HCT116 (cell line): ENCODE data around the gene USP24. TPM values are rescaled to one million over a fixed set of nuclear protein-coding genes. Genes with fewer than 3 reads are reported as not detected.

Source experiments
- ATAC-seq: fragments of 200-7000 bp; cut with Tn5 transposase; 2 replicates; pipeline ENCODE4 v1.9.1; 2020; ENCODE audit warnings: mild to moderate bottlenecking, moderate library complexity
- BruUV-seq: library from RNA; stranded (reverse); fragments of 400-500 nt; replicated peaks from 2 replicates; lab custom pipeline; 2021; lab: Mats Ljungman, UMichigan
- CTCF ChIA-PET: fragments of 300-600 bp; sonication (Branson Sonifier 250); formaldehyde crosslinking; loops from one replicate; lab custom pipeline; 2021; ENCODE audit warnings: antibody characterized with exemption; lab: Charles Lee
- POLR2A ChIA-PET: fragments of 300-600, 350-600 bp; sonication (Branson Sonifier 250); formaldehyde crosslinking; loops from one replicate; lab custom pipeline; 2021; ENCODE audit warnings: antibody characterized with exemption; lab: Charles Lee
- RAD21 ChIA-PET, 2 experiments: fragments of 300-600 bp; sonication (Branson Sonifier 250); formaldehyde crosslinking; loops; one replicate each; lab custom pipeline; 2023; ENCODE audit warnings: low total read pairs in 2 of 2; ENCODE audit not compliant: uncharacterized antibody in 2 of 2, unreplicated experiment in 2 of 2, low non-redundant PET in 1 of 2; lab: Charles Lee
- DNase-seq: peaks from one replicate; pipeline ENCODE4 v3.0.0-alpha.2; 2010; ENCODE audit warnings: low read depth, low spot score
- H2AFZ ChIP-seq: fragments of 200-600 bp; shearing (Covaris generic), sonication (generic); 2 replicates; pipeline ENCODE4 v1.6.1; 2017; ENCODE audit warnings: low read depth, mixed run types, mixed read lengths, antibody characterized with exemption, low read length; ENCODE audit not compliant: poor library complexity, severe bottlenecking
- H3K27ac ChIP-seq: 2 replicates; pipeline ENCODE4 v1.5.1; 2012; ENCODE audit warnings: low read depth, low read length
- H3K27me3 ChIP-seq: fragments of 200-600 bp; sonication (generic); 2 replicates; pipeline ENCODE4 v1.6.1; 2016; ENCODE audit warnings: mixed run types, low read length, mixed read lengths; ENCODE audit not compliant: insufficient read depth
- H3K36me3 ChIP-seq, 2 experiments: fragments of 200-500 bp in 1 of 2; fragments of 200-600 bp in 1 of 2; sonication (Bioruptor generic) in 1 of 2; sonication (generic) in 1 of 2; 2 replicates each; pipeline versions ENCODE4 v1.5.1 to v1.6.1; 2014 to 2016; ENCODE audit warnings: low read length in 2 of 2, inconsistent platforms in 1 of 2, mixed read lengths in 1 of 2, mixed run types in 1 of 2; ENCODE audit not compliant: insufficient read depth in 2 of 2, control insufficient read depth in 1 of 2
- H3K4me1 ChIP-seq, 2 experiments: fragments of 200-600 bp in 1 of 2; sonication (generic) in 1 of 2; 2 replicates each; pipeline versions ENCODE4 v1.5.1 to v1.6.1; 2012 to 2017; ENCODE audit warnings: low read length in 2 of 2, inconsistent platforms in 1 of 2, mild to moderate bottlenecking in 1 of 2, mixed read lengths in 1 of 2, mixed run types in 1 of 2, moderate library complexity in 1 of 2; ENCODE audit not compliant: insufficient read depth in 2 of 2, control insufficient read depth in 1 of 2
- H3K4me2 ChIP-seq: fragments of 200-600 bp; sonication (generic); 2 replicates; pipeline ENCODE4 v1.6.1; 2017; ENCODE audit warnings: mixed run types, low read length, mixed read lengths
- H3K4me3 ChIP-seq, 2 experiments: fragments of 200-600 bp in 1 of 2; sonication (generic) in 1 of 2; replicated peaks in 1 of 2; 2 replicates each; pipeline ENCODE4 v1.5.1; 2011 to 2016; ENCODE audit warnings: low read length in 2 of 2, control low read depth in 1 of 2, low read depth in 1 of 2, mild to moderate bottlenecking in 1 of 2, mixed read lengths in 1 of 2, mixed run types in 1 of 2
- H3K79me2 ChIP-seq: fragments of 200-600 bp; sonication (generic); 2 replicates; pipeline ENCODE4 v1.6.1; 2017; ENCODE audit warnings: mild to moderate bottlenecking, mixed run types, low read length, moderate library complexity, mixed read lengths; ENCODE audit not compliant: insufficient read depth
- H3K9ac ChIP-seq: fragments of 200-600 bp; sonication (generic); 2 replicates; pipeline ENCODE4 v1.6.1; 2016; ENCODE audit warnings: low read length, mixed read lengths
- H3K9me2 ChIP-seq: fragments of 200-600 bp; sonication (generic), shearing (Covaris generic); 2 replicates; pipeline ENCODE4 v1.6.1; 2017; ENCODE audit warnings: mixed run types, mild to moderate bottlenecking, moderate library complexity; ENCODE audit not compliant: insufficient read depth
- H3K9me3 ChIP-seq, 2 experiments: fragments of 200-500 bp in 1 of 2; fragments of 200-600 bp in 1 of 2; sonication (Bioruptor generic) in 1 of 2; sonication (generic) in 1 of 2; 2 replicates each; pipeline ENCODE4 v1.6.1; 2014 to 2017; ENCODE audit warnings: low read length in 2 of 2, mixed read lengths in 2 of 2, inconsistent platforms in 1 of 2, low read depth in 1 of 2, mild to moderate bottlenecking in 1 of 2, mixed run types in 1 of 2, moderate library complexity in 1 of 2; ENCODE audit not compliant: control insufficient read depth in 1 of 2, insufficient read depth in 1 of 2
- H4K20me1 ChIP-seq: fragments of 200-600 bp; sonication (generic), shearing (Covaris generic); 2 replicates; pipeline ENCODE4 v1.6.1; 2017; ENCODE audit warnings: mixed run types, mild to moderate bottlenecking, moderate library complexity; ENCODE audit not compliant: insufficient read depth
- ATF3 ChIP-seq: IDR thresholded peaks from 2 replicates; pipeline ENCODE4 v1.6.1; 2012
- CBX3 ChIP-seq: IDR thresholded peaks from 2 replicates; pipeline ENCODE4 v1.6.1; 2012; ENCODE audit warnings: low read depth
- CEBPB ChIP-seq: IDR thresholded peaks from 2 replicates; pipeline ENCODE4 v1.6.1; 2012; ENCODE audit warnings: low read depth
- CTCF ChIP-seq, 3 experiments: fragments of 200-600 bp in 1 of 3; sonication (generic) in 1 of 3; IDR thresholded peaks in 2 of 3; conservative IDR thresholded peaks in 1 of 3; 2 replicates each; pipeline ENCODE4 v1.5.1; 2012 to 2017; ENCODE audit warnings: low read depth in 2 of 3, low read length in 2 of 3, antibody characterized with exemption in 1 of 3, borderline replicate concordance in 1 of 3, control low read depth in 1 of 3, mild to moderate bottlenecking in 1 of 3, mixed read lengths in 1 of 3, mixed run types in 1 of 3, moderate library complexity in 1 of 3; ENCODE audit not compliant: insufficient read depth in 1 of 3
- EGR1 ChIP-seq: IDR thresholded peaks from 2 replicates; pipeline ENCODE4 v1.6.1; 2012; ENCODE audit warnings: low read depth
- ELF1 ChIP-seq: IDR thresholded peaks from 2 replicates; pipeline ENCODE4 v1.6.1; 2012; ENCODE audit warnings: low read depth, borderline replicate concordance
- EZH2phosphoT487 ChIP-seq: fragments of 200-600 bp; IDR thresholded peaks from 2 replicates; pipeline ENCODE4 v1.6.1; 2018; ENCODE audit warnings: antibody characterized with exemption, borderline replicate concordance
- FOSL1 ChIP-seq: IDR thresholded peaks from 2 replicates; pipeline ENCODE4 v1.6.1; 2012; ENCODE audit warnings: low read depth
- MAX ChIP-seq: IDR thresholded peaks from 2 replicates; pipeline ENCODE4 v1.6.1; 2012
- POLR2A ChIP-seq: IDR thresholded peaks from 2 replicates; pipeline ENCODE4 v1.7.0; 2011; ENCODE audit warnings: borderline replicate concordance; ENCODE audit not compliant: insufficient read depth, insufficient read length; ENCODE audit errors: extremely low read depth
- POLR2AphosphoS5 ChIP-seq: IDR thresholded peaks from 2 replicates; pipeline ENCODE4 v1.6.1; 2011; ENCODE audit warnings: mild to moderate bottlenecking, low read depth, low read length, moderate library complexity
- RAD21 ChIP-seq: IDR thresholded peaks from 2 replicates; pipeline ENCODE4 v1.6.1; 2012; ENCODE audit warnings: low read depth, mild to moderate bottlenecking
- REST ChIP-seq: IDR thresholded peaks from 2 replicates; pipeline ENCODE4 v1.6.1; 2012; ENCODE audit warnings: low read depth
- SIN3A ChIP-seq: IDR thresholded peaks from 2 replicates; pipeline ENCODE4 v1.6.1; 2012; ENCODE audit warnings: low read depth
- SP1 ChIP-seq: IDR thresholded peaks from 2 replicates; pipeline ENCODE4 v1.6.1; 2012; ENCODE audit warnings: low read depth
- SRF ChIP-seq: IDR thresholded peaks from 2 replicates; pipeline ENCODE4 v1.6.1; 2012; ENCODE audit warnings: low read depth
- TCF7L2 ChIP-seq: IDR thresholded peaks from 2 replicates; pipeline ENCODE4 v1.7.0; 2011; ENCODE audit warnings: borderline replicate concordance, inconsistent platforms; ENCODE audit not compliant: insufficient read depth, insufficient read length; ENCODE audit errors: extremely low read depth
- ZNF274 ChIP-seq: fragments of 200-500 bp; sonication (Bioruptor generic); IDR thresholded peaks from 2 replicates; pipeline ENCODE4 v1.6.1; 2014; ENCODE audit warnings: mild to moderate bottlenecking, low read depth, low read length, inconsistent platforms
- intact Hi-C: fragments of 100-400 bp; cut with micrococcal nuclease; formaldehyde crosslinking; loops from 2 replicates; pipeline ENCODE4 v1.10.0; 2022
- total RNA-seq: library from RNA; stranded (reverse); gene quantifications from one replicate; pipeline ENCODE4 v1.2.1, GENCODE V29; 2021; ENCODE audit not compliant: unreplicated experiment

USP24 gene
- total RNA-seq, 1 experiment from 2014 or later: 34.2 TPM

- POLR2A ChIA-PET: no interaction called here
- Histone ChIP-seq H3K9me2 (no peaks in the 10 kb centered on the region), H3K79me2 (peaks cover 59% of the 10 kb centered on the region), H3K4me3 (peak overlapping the region; percentile 78 to 82), H4K20me1 (no peaks in the 10 kb centered on the region; the same call in 1 of the 2 replicates), H3K4me2 (peak overlapping the region; percentile 94), H3K36me3 (no peaks in the 10 kb centered on the region), H3K27ac (peak overlapping the region; percentile 90), H3K4me1 (peaks cover 13 to 32% of the 10 kb centered on the region in 2 experiments), H3K27me3 (no peaks in the 10 kb centered on the region), H3K9ac (peak overlapping the region; percentile 91), H2AFZ (no peak overlapping the region), H3K9me3 (no peaks in the 10 kb centered on the region)
- RAD21 ChIA-PET: no interaction called here
- ATAC-seq (peak; percentile 55), DNase-seq (no peak)
- intact Hi-C loops: loop anchor here (5.0 kb wide), 1 partner anchor 73 kb away; no protein-coding TSS in a partner anchor
- CTCF ChIA-PET: no interaction called here
- no TSS peak for BruUV-seq
- no peak for TF ChIP-seq REST
- no peak for TF ChIP-seq TCF7L2
- no peak for TF ChIP-seq POLR2AphosphoS5
- TF ChIP-seq EGR1: no peak
- TF ChIP-seq POLR2A: no peak
- no peak for TF ChIP-seq FOSL1
- TF ChIP-seq SRF: no peak
- TF ChIP-seq ELF1: no peak
- TF ChIP-seq MAX: no peak
- TF ChIP-seq CEBPB: no peak
- TF ChIP-seq ZNF274: no peak
- no peak for TF ChIP-seq RAD21
- TF ChIP-seq SP1: no peak
- no peak for TF ChIP-seq ATF3
- TF ChIP-seq EZH2phosphoT487: no peak
- TF ChIP-seq CBX3: no peak
- no peak for TF ChIP-seq CTCF (IDR thresholded peaks at IDR 0.05 in 2 of 3, conservative IDR thresholded peaks at IDR 0.05 in 1 of 3; ENCODE audit: borderline replicate concordance in 1 of 3, insufficient read depth in 1 of 3, low read depth in 2 of 3, low read length in 2 of 3)
- TF ChIP-seq SIN3A: no peak
Measured at GRCh38 chr1:55214934-55215193, 300 bp downstream of the USP24 start.
